ENCODE results near the gene FAM20A.
"Not testable (repeated sequence)": the region's sequence is repeated elsewhere in the genome, so short reads cannot be mapped to it uniquely, and the experiment has no call there.

Gene FAM20A

DNA sequence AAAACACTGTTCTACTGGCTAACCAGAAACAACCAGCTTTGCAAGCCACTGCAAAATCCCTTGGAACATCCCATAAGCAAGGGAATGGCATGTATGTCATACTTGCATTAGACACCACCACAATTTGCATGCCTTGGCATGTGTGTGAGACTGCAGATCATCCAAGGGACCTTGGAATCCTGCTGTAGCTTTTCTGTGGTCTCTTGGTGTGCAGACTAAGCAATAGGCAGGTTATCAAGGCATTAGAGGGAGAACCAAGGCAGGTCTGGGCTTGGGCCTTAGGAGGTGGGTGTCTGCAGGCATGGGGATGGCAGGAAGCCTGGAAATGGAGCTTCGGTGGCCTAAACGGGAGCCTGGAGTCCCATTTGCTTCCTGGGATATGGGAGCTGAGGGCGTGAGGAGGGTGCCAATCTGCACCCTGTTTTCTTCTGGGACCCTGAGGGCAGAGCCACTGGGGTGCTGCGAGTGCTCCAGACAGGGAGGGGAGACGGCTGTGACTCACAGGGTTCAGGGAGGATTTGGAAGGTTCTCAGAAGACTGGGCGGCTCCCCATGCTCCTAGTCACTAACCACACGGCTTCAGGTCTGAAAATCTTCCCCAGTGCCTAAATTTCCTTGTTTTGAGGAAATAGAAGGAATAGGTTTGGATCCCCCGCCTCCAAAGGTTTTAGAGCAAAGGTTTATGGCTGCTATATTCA, 36.6 kb downstream of the FAM20A start:
- no peak for DNase-seq

DNA sequence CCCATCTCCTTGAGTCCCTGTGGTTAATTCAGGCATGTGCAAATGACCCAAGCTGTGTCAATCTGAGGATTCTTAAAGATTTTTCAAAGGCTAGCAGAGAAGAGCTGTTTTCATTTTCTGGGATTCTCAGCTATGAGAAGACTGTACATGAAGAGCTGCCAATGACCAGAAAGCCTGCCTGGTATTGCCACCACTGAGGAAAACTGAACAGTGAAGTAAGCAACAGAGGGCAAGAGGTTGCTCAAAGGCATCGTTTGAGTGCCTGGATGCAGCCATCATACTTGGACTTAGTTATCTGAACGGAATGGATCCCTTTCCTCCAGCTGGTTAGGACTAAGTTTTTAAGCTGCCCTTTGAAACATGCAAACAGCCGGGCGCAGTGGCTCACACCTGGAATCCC, 38.4 kb downstream of the FAM20A start:
- DNase-seq, result no peak

DNA sequence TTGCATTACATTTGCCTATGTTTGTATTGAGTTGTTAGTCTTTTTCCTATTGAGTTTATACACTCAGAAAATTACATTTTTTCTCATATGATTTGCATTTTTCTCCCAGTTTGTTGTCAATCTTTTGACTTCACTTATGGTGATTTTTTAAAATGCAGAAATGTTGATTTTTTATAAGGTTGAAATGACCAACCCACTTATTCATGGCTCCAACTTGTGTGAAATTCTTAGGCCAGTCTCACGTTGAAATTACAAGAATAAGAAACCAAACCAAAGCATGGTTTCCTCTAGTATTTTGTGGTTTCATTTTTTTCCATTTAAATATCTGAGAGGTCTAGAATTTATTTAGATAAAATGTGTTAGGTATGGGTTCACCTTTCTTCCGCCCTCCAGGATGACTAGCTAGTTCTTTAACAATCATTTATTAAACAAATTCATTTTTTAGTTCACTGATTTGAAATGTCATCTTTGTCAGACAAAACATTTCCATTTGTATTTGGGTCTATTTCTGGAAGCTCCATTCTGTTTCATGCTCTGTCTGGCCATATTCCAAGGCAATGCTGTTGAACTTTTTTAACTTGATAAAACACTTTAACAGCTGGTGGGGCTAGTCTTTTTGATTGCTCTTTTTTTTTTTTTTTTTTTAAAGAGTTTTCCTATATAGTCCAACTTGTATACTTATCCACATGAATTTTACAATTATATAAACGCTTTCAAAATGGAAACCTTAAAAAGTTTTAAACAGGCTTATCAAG, 40.0 kb downstream of the FAM20A start:
- DNase-seq, result no peak

DNA sequence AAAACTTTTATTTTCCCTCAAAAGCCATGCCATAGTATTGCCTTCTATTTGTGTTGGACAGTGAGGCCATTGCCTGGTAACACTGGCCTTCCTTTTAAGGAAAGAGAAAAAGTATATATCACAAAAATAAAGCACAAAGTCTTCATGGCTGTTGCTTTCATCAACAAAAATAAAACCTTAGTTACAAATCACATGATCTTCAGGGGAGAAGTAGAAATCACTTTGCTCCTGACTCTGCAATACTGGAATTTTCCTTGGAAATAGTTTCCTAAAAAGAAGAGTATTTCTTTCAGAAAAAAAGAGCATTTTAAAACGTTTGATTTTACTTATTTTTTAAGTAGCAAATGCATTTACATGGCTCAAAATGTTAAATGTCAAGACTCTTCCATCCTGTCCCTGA, 41.9 kb downstream of the FAM20A start:
- no peak for DNase-seq

DNA sequence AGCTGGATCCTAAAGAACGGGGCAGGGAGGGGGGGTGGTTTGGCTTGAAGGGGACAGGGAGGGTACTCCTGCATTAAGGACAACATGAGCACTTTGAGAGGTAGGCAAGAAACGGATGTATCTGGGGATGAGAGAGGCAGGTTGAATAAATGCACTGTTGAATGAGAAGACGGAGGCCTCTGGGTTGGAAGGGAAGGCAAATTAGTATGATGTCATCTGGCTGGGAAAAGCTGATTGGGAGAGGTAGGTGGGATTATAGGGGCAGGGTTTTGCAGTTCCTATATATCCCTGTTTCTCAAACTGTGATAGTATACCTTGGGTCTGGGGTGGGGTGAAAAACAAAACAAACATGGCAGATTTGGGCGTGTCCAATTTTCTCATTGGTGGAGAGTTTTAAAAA, 44.6 kb downstream of the FAM20A start:
- DNase-seq, result no peak

DNA sequence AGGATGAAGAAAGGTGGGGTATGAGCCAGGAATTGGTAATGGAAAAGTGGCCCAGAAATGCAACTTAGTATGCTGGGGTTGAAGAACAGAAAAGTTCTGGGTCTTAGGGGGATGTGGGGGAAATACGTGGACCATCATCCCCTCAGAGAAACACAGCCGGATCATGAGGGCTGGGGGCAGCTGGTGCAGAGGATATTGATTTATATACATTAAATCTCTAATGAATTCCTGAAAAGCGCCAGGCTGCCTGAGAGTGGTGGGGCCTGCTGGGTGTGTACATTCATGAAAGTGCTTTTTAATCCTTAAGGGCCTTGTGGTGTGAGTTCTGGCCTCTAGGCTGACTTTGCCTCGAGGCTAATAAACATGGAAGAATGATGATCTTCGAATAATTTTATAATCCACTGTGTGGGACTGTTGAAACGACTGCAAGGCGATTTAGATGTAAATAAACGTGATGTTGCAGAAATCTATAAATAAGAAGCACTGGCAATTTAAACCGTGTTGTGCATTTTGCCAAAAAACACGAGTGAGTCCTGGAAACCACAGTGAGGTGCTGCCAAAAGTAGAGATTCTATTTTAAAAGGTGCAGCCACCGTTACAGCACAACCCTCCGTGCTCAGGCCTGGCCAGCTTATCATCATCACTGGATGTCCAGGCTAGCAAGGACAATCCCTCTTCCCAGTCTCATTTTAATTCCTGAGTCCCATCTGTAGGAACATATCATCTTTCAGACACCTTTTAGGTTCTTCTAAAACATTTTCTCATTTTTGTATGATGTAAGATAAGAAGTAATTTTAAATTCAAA, 56.9 kb downstream of the FAM20A start:
- no peak for DNase-seq

DNA sequence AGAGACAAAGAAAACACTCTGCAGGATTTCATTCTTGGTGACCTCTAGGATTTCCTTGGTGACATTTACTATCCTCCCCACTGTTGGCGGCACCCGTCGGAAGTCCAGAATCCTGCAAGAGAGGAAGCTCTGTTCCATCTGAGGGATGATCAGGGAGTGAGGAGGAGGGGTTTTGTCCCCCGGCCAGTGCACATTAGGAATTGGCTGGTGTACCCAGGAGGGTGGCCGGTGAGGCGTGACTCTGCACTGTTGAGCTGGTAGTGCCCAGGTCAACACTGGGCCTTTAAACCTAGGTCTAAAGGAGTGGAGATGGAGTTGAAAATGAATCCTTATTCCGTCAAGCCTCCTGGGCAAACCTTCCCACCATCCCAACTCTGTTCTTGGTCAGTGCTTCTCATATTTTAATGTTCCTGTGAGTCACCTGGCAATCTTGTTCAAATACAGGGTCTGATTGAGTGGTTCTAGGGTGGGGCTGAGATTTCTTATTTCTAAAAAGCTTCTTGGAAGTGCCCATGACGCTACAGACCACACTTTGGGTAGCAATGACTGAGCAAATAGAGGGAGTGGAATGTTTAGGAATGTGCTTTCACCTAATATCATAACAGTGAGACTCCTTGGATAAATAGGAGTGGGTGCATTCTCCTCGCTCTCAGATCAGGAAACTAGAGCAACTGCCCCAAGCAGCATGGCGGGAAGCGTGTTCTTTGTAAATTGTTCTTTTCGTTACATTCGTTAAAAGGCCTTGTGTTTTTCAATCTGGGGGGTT, 58.3 kb downstream of the FAM20A start:
- DNase-seq, result no peak

DNA sequence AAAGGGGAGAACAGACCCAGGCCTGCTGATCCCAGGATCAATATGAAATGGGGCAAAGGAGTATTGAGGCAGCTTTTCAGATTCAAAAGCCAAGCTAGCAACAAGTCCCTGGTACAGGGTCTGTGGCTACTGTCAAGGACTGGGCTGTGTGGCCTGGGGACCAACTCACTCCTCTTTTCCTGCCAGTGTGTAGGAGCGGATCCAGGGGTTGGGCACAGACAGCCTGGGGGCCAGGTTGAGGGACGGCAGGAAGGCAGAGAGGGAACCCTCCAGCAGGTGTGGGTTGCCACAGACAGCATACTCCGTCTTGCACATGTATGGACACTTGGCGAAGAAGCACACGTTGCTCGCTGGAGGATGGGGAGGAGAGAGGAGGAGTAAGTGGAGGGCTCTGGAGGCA, 59.4 kb downstream of the FAM20A start:
- DNase-seq, result no peak

DNA sequence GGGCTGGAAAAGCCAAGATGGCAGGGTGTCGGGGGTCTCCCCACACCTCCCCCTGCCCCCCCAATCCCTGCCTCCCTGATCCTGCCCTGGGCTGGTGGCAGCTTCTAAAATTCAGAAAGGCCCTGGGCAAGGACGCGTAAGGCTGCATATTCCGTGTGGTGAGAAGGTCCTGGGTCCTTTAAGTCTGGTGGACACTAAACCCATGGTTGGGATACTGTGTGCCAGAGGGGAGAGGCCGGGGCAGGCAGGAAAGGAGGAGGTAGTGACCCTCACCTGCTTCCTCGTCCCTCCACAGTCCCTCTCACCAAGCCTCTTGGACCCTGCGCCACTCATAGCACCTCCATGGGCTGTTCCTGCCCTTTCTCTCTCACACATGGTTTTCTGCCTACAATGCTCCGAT, 60.2 kb downstream of the FAM20A start:
- DNase-seq, result no peak

DNA sequence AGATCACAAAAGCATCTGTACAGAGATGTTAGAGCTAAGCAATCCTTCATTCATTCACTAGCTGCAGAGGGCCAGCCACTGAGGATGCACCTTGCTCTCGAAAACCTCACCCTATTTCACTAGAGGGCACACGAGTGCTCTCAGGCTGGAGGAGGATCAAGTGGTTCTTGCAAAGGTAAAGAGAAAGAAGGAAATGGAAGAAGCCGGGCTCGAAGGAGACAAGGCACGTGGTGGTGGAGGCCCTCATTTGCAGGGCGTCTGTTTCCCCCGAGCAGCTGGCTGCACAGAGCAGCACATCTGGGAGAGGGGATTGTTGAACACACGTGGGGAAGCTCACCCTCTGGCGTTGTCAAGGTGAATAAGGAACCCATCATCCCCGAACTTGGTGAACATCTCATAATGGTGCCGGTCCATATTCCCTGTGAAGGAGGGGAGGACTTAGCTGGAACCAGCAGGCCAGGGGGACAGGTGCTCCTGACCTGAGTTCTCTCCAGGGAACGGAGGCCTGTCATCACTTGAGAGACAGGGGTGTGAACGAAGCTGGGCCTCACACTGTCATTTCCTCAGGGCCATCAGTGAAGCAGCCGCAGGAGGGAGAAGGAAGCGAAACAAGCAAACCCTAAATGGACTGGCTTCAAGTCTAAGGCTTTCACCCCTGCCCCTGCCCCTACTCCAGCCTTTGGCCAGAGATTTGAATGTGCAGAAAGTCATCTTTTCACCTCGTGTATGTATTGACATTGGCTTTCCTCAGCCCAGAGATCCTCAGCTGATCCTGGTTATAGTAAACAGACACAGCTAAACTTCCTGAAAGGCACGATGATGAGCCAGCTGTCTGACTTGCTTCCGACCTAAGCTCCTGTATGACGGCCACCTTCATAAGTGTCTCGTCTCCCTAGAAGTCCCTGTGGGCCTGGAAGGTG, 61.4 kb downstream of the FAM20A start:
- DNase-seq, result no peak

DNA sequence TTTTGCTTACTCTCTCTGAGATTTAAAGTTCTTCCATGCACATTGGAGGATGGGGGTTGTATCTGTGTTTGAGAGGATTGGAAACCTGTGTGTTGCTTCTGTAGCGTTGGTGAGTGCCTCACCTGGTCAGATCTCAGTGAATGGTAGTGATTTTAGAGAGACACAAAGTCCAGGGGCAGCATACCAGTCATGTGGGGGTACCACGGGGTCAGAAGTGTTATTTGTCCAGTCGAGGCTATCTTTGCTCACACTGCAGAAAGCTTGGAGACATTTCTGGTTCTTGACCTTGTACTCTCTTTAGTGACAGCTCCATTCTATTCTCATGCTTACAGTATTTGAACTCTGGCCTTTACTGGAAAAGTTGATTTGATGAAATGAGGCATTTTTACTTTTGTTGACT, 65.2 kb downstream of the FAM20A start:
- no peak for DNase-seq

DNA sequence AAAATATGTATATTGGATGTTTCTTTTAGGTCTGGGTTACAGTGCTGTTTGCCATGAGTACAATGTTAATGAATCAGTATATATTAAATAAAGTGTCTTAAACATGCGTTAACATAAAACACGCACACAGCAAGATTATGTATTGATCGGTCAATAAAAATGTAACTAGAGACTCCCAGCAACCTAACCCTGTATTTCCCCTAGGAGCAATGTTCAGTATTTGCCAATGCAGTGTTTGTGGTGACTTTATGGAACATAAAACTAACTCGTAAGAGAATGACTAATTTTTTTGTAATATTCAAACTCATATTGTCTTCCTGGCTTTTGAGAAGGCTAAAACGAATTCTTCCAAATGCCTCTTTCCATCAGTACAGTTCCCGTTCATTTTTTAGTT, 66.5 kb downstream of the FAM20A start:
- DNase-seq, result no peak

DNA sequence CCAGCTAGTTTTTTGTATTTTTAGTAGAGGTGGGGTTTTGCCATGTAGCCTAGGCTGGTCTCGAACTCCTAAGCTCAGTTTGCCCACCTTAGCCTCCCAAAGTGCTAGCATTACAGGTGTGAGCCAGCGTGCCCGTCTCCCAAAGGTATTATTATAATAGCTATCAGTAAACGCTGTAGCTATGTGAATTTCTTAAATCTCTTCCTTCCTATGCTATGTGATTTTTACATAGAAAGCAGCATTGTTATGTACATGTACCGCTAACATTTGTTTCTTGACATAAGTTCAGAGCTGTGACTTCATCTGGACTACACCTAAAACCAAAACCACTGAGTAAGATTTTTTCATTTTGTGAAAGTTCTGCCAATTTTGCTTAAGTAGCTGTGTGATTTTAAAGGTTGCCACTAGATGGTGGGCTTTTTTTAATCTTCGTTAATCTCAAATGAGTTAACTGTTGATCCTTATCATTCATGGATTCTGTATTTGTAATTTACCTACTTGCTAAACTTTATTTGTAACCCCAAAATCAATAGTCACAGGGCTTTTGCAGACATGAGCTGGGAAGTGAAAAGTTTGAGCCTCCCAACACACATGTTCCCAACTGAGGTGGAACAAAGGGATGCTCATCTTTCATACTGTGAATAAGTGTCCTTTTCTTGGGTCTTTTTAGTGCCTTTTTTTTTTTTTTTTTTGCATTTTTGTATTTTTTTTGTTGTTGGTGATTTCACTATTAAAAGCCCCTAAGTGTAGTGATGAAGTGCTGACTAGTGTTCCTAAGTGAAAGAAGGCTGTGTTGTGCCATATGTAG, 67.1 kb downstream of the FAM20A start:
- DNase-seq, result no peak

DNA sequence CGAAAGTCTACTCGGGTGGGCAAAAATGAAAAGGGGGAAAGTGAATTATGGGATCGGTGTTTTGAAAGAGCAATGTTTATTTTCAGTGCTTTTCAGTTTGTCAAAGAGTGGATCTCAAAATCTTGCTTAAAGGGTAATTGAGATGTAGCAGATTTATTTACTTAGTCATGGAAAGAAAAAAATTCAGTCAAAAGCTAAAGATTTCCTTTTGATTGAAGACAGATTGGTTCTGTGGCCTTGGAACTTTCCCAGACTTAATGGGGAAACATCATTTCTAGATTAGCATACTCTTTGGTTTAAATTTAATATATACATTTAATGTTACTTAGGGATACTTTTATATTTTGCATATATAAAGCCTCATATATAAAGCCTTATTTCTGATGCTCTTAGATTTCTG, 68.3 kb downstream of the FAM20A start:
- no peak for DNase-seq

DNA sequence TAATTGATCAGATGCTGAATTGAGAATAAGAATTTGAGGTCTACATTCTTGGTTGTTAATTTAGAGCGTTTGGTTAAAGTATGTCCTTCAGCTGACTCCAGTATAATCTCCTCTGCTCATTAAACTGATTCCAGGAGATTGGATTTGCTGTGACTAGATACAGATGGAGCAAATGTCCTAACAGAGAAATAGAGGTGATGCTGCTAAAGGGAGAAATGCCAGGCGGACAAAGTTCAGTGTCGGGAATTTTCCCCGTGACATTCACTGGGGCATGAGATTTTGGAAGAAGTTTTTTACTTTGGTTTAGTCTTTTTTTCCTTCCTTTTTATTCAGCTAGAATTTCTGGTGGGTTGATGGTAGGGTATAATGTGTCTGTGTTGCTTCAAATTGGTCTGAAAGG, 69.9 kb downstream of the FAM20A start:
- DNase-seq, result no peak

DNA sequence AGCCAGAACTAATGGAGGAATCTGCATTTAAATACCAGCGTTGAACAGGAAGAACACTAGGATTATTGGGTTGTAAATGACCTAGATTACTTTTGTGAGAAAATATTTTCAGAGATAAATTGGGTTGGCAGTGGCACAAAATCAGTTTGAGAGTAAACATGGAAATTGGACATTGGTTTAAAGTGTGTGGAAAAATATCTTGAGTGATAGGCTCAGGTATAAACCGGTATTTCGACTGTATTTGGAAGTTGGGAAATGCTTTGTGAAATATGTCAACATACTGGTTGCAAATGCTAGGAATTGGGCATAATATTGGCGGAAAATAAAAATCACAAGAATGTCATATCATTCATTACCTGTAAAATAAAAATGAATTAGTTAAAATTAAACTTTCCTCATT, 73.9 kb downstream of the FAM20A start:
- no peak for DNase-seq

DNA sequence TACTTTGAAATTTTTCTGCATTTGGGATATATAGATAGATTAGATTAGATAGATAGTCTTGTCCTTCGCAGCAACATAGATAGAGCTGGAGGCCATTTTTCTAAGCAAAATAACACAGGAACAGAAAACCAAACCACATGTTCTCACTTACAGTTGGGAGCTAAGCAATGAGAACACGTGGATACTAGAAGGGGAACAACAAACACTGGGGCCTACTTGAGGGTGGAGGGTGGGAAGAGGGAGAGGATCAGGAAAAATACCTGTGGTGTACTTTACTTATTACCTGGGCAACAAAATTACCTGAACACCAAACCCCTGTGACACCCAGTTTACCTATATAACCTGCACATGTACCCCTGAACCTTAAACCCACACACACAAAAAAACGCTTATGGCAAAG, 74.6 kb downstream of the FAM20A start:
- no peak for DNase-seq

DNA sequence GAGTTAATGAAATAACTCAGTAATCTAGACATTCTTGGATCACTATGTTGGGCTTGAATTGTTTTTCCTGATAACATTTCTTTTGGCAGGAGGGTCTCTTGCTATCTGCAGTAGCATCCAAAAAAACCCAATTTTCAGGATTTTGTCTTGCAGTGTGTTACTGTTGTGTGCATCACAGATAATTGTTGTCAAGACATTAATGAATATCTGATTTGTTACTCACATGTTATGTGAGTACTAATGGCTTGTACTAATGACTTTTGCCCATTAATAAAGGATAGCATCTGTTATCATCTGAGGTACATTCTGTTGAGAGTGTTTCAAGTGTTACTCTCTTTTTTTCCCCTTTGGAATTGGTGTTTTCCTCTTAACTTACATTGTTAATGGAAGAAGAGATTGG, 78.9 kb downstream of the FAM20A start:
- no peak for DNase-seq

DNA sequence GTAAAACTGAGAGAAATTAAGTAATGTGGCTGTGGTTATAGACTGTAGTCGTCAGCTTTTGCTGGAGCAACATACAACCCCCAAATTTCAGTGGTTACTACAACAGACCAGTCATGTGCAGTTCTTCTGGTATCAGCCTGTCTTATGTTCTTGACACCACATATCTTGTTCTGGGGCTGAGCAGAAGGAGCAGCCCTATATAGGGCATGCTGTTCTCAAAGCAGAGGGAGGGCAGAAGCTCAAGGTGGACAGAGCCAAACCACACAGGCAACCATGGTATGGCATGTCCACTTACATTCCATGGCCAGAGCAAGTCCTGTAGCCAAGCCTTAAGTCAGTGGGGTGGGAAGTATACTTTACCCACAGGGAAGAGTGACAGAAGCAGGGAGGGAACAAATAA, 81.3 kb downstream of the FAM20A start:
- DNase-seq, result no peak

DNA sequence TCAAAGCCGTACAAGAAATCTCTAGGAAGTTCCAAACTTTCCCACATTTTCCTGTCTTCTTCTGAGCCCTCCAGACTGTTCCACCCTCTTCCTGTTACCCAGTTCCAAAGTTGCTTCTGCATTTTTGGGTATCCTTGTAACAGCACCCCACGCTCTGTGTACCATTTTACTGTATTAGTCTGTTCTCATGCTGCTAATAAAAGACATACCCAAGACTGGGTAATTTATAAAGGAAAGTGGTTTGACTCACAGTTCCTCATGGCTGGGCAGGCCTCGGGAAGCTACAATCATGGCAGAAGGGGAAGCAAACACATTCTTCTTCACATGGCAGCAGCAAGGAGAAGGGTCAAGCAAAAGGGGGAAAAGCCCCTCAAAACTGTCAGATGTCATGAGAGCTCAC, 82.1 kb downstream of the FAM20A start:
- not testable (repeated sequence) for DNase-seq
